Lower leg skin (tissue), 3 donors: ENCODE data around the gene SPTLC1.

Experiments
- CTCF ChIP-seq, 3 donors: fragments of 450-650 bp; IDR thresholded peaks; one replicate each; pipeline ENCODE4 v1.5.1; 2016; ENCODE audit warnings: antibody characterized with exemption in 3 of 3, mild to moderate bottlenecking in 3 of 3, moderate library complexity in 2 of 3
- POLR2A ChIP-seq, 2 donors: fragments of 450-650 bp; IDR thresholded peaks; one replicate each; pipeline ENCODE4 v1.6.1; 2016 to 2017; ENCODE audit warnings: antibody characterized with exemption in 2 of 2, mild to moderate bottlenecking in 1 of 2, moderate library complexity in 1 of 2

- no peak for TF ChIP-seq POLR2A (IDR thresholded peaks at IDR 0.05)
- no peak for TF ChIP-seq CTCF (IDR thresholded peaks at IDR 0.05)
Measured at GRCh38 chr9:92151691-92152393, 36.6 kb upstream of the SPTLC1 start.
